H1 (cell line): ENCODE data around the gene KLK8. TPM values are rescaled to one million over a fixed set of nuclear protein-coding genes. Genes with fewer than 3 reads are reported as not detected.

ENCODE experiments used
- CTCF ChIA-PET: fragments of 300-600 bp; sonication (Branson Sonifier 250); formaldehyde crosslinking; loops from one replicate; lab custom pipeline; 2021; ENCODE audit not compliant: partially characterized antibody; lab: Charles Lee
- POLR2A ChIA-PET: fragments of 300-600 bp; sonication (Branson Sonifier 250); formaldehyde crosslinking; loops from one replicate; lab custom pipeline; 2021; ENCODE audit warnings: inconsistent platforms; ENCODE audit not compliant: partially characterized antibody; lab: Charles Lee
- DNase-seq, 2 experiments: peaks; one replicate each; pipeline versions ENCODE4 v3.0.0 to v3.0.0-alpha.2; 2010 to 2022; ENCODE audit warnings: low spot score in 2 of 2, low read depth in 1 of 2, mixed read lengths in 1 of 2
- FAIRE-seq: peaks from 2 replicates; lab custom pipeline; 2011; peaks lifted over from hg19 to GRCh38; lab: Jason Lieb, UNC
- H2AFZ ChIP-seq: 2 replicates; pipeline ENCODE4 v1.8.1; 2012; ENCODE audit warnings: low read length, inconsistent platforms
- H2AK5ac ChIP-seq: 2 replicates; pipeline ENCODE4 v1.6.1; 2013; ENCODE audit warnings: low read depth, low read length
- H2BK120ac ChIP-seq: replicated peaks from 2 replicates; pipeline ENCODE3; 2013; ENCODE audit warnings: low read depth, low read length, inconsistent platforms
- H2BK12ac ChIP-seq: 2 replicates; pipeline ENCODE4 v1.6.1; 2013; ENCODE audit warnings: low read depth, low read length
- H2BK15ac ChIP-seq: 2 replicates; pipeline ENCODE4 v1.6.1; 2013; ENCODE audit warnings: low read length
- H2BK20ac ChIP-seq: 2 replicates; pipeline ENCODE4 v1.6.1; 2013; ENCODE audit warnings: low read length
- H2BK5ac ChIP-seq: 2 replicates; pipeline ENCODE4 v1.6.1; 2013; ENCODE audit warnings: low read depth, low read length
- H3K14ac ChIP-seq: 2 replicates; pipeline ENCODE4 v1.6.1; 2013; ENCODE audit warnings: inconsistent platforms; ENCODE audit not compliant: insufficient read length
- H3K18ac ChIP-seq: 2 replicates; pipeline ENCODE4 v1.6.1; 2013; ENCODE audit warnings: low read length; ENCODE audit errors: extremely low read depth
- H3K23ac ChIP-seq: 2 replicates; pipeline ENCODE4 v1.6.1; 2013; ENCODE audit warnings: inconsistent platforms; ENCODE audit not compliant: insufficient read length
- H3K23me2 ChIP-seq: 2 replicates; pipeline ENCODE4 v1.6.1; 2013; ENCODE audit warnings: low read depth, low read length
- H3K27ac ChIP-seq: 2 replicates; pipeline ENCODE4 v1.6.1; 2011; ENCODE audit warnings: low read depth, low read length, inconsistent platforms
- H3K27me3 ChIP-seq, 4 experiments: replicated peaks in 1 of 4; 1 replicate in 1 of 4; 2 replicates in 3 of 4; pipeline versions ENCODE4 v1.6.1 to v1.8.1; 2011 to 2013; ENCODE audit warnings: low read length in 3 of 4, mild to moderate bottlenecking in 3 of 4, inconsistent platforms in 2 of 4, mixed read lengths in 2 of 4, moderate library complexity in 1 of 4; ENCODE audit not compliant: control insufficient read depth in 3 of 4, insufficient read depth in 3 of 4; ENCODE audit errors: extremely low read depth in 1 of 4
- H3K36me3 ChIP-seq, 4 experiments: 2 replicates each; pipeline versions ENCODE4 v1.6.1 to v1.8.1; 2011 to 2013; ENCODE audit warnings: mild to moderate bottlenecking in 4 of 4, low read length in 3 of 4, moderate library complexity in 2 of 4, control low read depth in 1 of 4, inconsistent platforms in 1 of 4; ENCODE audit not compliant: insufficient read depth in 4 of 4, control insufficient read depth in 2 of 4
- H3K4ac ChIP-seq: replicated peaks from 2 replicates; pipeline ENCODE3; 2013; ENCODE audit warnings: low read length, low read depth, mixed read lengths, inconsistent platforms; ENCODE audit not compliant: insufficient read length
- H3K4me1 ChIP-seq, 4 experiments: replicated peaks in 1 of 4; 1 replicate in 1 of 4; 2 replicates in 3 of 4; pipeline versions ENCODE4 v1.6.1 to v1.8.1; 2011 to 2013; ENCODE audit warnings: low read length in 3 of 4, inconsistent platforms in 2 of 4, mixed read lengths in 1 of 4; ENCODE audit not compliant: insufficient read depth in 4 of 4, control insufficient read depth in 3 of 4
- H3K4me2 ChIP-seq, 2 experiments: 2 replicates each; pipeline versions ENCODE4 v1.6.1 to v1.8.1; 2011 to 2013; ENCODE audit warnings: low read depth in 2 of 2, low read length in 2 of 2, control low read depth in 1 of 2, inconsistent platforms in 1 of 2, mild to moderate bottlenecking in 1 of 2; ENCODE audit not compliant: insufficient read depth in 1 of 2
- H3K4me3 ChIP-seq, 4 experiments: fragments of 200-600, 300-600 bp in 1 of 4; sonication (generic), shearing (Covaris generic), sonication (Bioruptor Twin) in 1 of 4; 2 replicates each; pipeline versions ENCODE4 v1.5.1 to v1.8.1; 2011 to 2016; ENCODE audit warnings: low read length in 4 of 4, low read depth in 3 of 4, control low read depth in 2 of 4, inconsistent platforms in 2 of 4, mild to moderate bottlenecking in 2 of 4, mixed read lengths in 1 of 4, moderate library complexity in 1 of 4; ENCODE audit not compliant: insufficient read depth in 2 of 4; ENCODE audit errors: extremely low read depth in 1 of 4
- H3K56ac ChIP-seq: replicated peaks from 2 replicates; pipeline ENCODE3; 2013; ENCODE audit warnings: low read depth, mild to moderate bottlenecking, mixed read lengths, low read length, inconsistent platforms; ENCODE audit not compliant: insufficient read length
- H3K79me1 ChIP-seq: 2 replicates; pipeline ENCODE4 v1.6.1; 2013; ENCODE audit warnings: low read depth, low read length, control low read depth
- H3K79me2 ChIP-seq, 2 experiments: 2 replicates each; pipeline versions ENCODE4 v1.6.1 to v1.8.1; 2012 to 2013; ENCODE audit warnings: low read length in 2 of 2, mild to moderate bottlenecking in 2 of 2, inconsistent platforms in 1 of 2; ENCODE audit not compliant: insufficient read depth in 2 of 2, control insufficient read depth in 1 of 2
- H3K9ac ChIP-seq, 4 experiments: replicated peaks in 1 of 4; 1 replicate in 1 of 4; 2 replicates in 3 of 4; pipeline versions ENCODE4 v1.6.1 to v1.8.1; 2011 to 2013; ENCODE audit warnings: low read depth in 3 of 4, low read length in 3 of 4, control low read depth in 2 of 4, mild to moderate bottlenecking in 2 of 4, moderate library complexity in 2 of 4, inconsistent platforms in 1 of 4; ENCODE audit errors: extremely low read depth in 1 of 4
- H3K9me3 ChIP-seq, 2 experiments: 2 replicates each; pipeline versions ENCODE4 v1.6.1 to v1.8.1; 2012 to 2013; ENCODE audit warnings: mild to moderate bottlenecking in 2 of 2, moderate library complexity in 2 of 2, control low read depth in 1 of 2, inconsistent platforms in 1 of 2, low read depth in 1 of 2, low read length in 1 of 2, mixed read lengths in 1 of 2; ENCODE audit not compliant: insufficient read depth in 2 of 2
- H4K20me1 ChIP-seq, 2 experiments: replicated peaks in 1 of 2; 2 replicates each; pipeline versions ENCODE3 to v1.8.1; 2011 to 2013; ENCODE audit warnings: inconsistent platforms in 2 of 2, low read length in 2 of 2, mild to moderate bottlenecking in 1 of 2; ENCODE audit not compliant: insufficient read depth in 2 of 2, control insufficient read depth in 1 of 2
- H4K5ac ChIP-seq: 2 replicates; pipeline ENCODE4 v1.6.1; 2013; ENCODE audit warnings: low read length, low read depth, mixed read lengths, inconsistent platforms; ENCODE audit not compliant: insufficient read length
- H4K8ac ChIP-seq: 2 replicates; pipeline ENCODE4 v1.8.0; 2013; ENCODE audit warnings: mild to moderate bottlenecking, moderate library complexity, low read length, inconsistent platforms; ENCODE audit not compliant: insufficient read depth; ENCODE audit errors: extremely low read depth
- H4K91ac ChIP-seq: replicated peaks from 2 replicates; pipeline ENCODE3; 2013; ENCODE audit warnings: low read length, mixed read lengths, inconsistent platforms; ENCODE audit not compliant: insufficient read length
- CBX8 ChIP-seq: fragments of 300-800, 300-1000 bp; sonication (generic); IDR thresholded peaks from 2 replicates; pipeline ENCODE4 v1.7.1; 2016; ENCODE audit warnings: low read depth, low read length, borderline replicate concordance
- CEBPB ChIP-seq: IDR thresholded peaks from 2 replicates; pipeline ENCODE4 v1.6.1; 2012; ENCODE audit warnings: low read depth, low read length
- CHD2 ChIP-seq: IDR thresholded peaks from 2 replicates; pipeline ENCODE4 v1.6.1; 2012; ENCODE audit warnings: low read length, improper control_type of control experiment
- EZH2 ChIP-seq: fragments of 200-600 bp; sonication (generic); IDR thresholded peaks from 2 replicates; pipeline ENCODE4 v1.7.1; 2012; ENCODE audit warnings: low read depth, mild to moderate bottlenecking, moderate library complexity, low read length, inconsistent platforms; ENCODE audit not compliant: severe bottlenecking
- SRF ChIP-seq: IDR thresholded peaks from 2 replicates; pipeline ENCODE4 v1.6.1; 2011; ENCODE audit warnings: mild to moderate bottlenecking, low read depth, low read length, moderate library complexity
- TAF7 ChIP-seq: optimal IDR thresholded peaks from 2 replicates; pipeline ENCODE3; 2011; ENCODE audit warnings: low read depth, mild to moderate bottlenecking, inconsistent platforms, low read length, moderate library complexity, borderline replicate concordance
- YY1 ChIP-seq: IDR thresholded peaks from 2 replicates; pipeline ENCODE4 v1.6.1; 2011; ENCODE audit warnings: low read depth, mild to moderate bottlenecking, low read length
- WGBS, 2 experiments: shearing (Covaris generic) in 1 of 2; methylation state at CpG; one replicate each; pipeline versions ENCODE4 v1.1.6 to v1.1.7; 2013 to 2015; ENCODE audit warnings: low lambda C conversion rate in 2 of 2, mixed read lengths in 2 of 2, inconsistent platforms in 1 of 2, low coverage in 1 of 2, missing lambda C conversion rate in 1 of 2; ENCODE audit not compliant: insufficient replicate concordance in 2 of 2, insufficient coverage in 1 of 2, insufficient read length in 1 of 2; ENCODE audit errors: extremely low coverage in 1 of 2, missing lambda C conversion rate in 1 of 2; 5-methylcytosine and 5-hydroxymethylcytosine counted together
- polyA plus RNA-seq, 7 experiments: library from polyadenylated mRNA; depleted of rRNA in 3 of 7; stranded (reverse) in 5 of 7; unstranded in 2 of 7; fragments of >200 nt in 5 of 7; fragments of 200-250 nt in 2 of 7; gene quantifications; 1 replicate in 5 of 7; 2 replicates in 1 of 7; 4 replicates in 1 of 7; pipeline versions ENCODE4 v1.2.1 to v1.2.3, GENCODE V29; 2011 to 2013; ENCODE audit warnings: missing spikeins in 2 of 7, mixed read lengths in 2 of 7
- total RNA-seq: library from RNA; stranded (reverse); fragmentation: NEBNext Ultra II Directional; extraction: Animal tissue kit (Norgen Biotek cat#: 25700); gene quantifications from 2 replicates; pipeline ENCODE4 v1.2.1, GENCODE V29; 2021

Gene KLK8
- total and polyA plus RNA-seq, 2 of the 8 experiments (the other 6 are each of a cell fraction or from before 2014, with no cell fraction given) = 2.9 to 3.6 TPM

DNA sequence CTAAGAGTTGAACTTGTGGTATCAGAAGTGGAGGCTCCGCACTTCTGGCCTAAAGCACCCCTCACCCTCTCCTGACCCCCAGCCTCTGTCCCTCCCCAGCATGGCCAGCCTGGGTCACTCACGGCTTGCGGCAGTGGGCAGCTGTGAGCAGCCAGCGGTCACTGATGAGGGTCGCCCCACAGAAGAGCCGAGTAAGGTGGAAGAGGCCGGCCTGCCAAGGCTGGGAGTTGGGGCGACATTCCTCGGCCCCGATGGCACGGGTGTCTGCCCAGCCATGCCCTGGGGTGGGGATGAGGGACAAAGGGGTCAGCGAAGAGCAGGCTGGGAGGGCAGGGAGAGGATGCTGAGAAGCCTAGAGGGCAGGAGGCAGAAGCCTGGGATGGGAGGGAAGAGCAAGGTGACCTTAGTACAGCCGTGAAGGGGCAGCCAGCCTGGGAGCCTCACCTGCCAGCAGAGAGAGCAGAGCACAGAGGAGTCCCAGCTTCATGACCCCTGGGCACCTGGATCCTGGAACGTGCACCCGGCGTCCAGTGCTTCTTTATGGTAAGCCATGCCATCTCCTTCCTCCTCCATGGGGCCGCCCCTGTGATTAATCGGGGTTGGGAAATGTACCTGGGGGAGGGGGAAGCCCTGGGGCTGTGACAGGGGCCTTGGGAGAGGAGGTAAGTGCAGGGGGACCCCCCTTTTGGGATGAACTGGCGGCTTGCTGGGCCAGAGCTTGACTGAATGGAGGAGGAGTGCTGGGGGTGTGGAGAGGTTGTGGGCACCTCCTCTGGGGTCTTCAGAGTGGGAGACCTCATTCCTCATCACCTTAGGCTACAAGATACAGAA is 7.9 kb upstream of the KLK8 start:
- ChIA-PET POLR2A (no interaction called here), CTCF (no interaction called here)
- no peaks in the 10 kb centered on the region for H3K23me2 ChIP-seq
- no peaks in the 10 kb centered on the region for H3K79me2 ChIP-seq
- no peaks in the 10 kb centered on the region for H3K9me3 ChIP-seq
- no peak for DNase-seq
- H3K27me3 ChIP-seq = no peaks in the 10 kb centered on the region
- H3K18ac ChIP-seq = no peak overlapping the region; the same call in 1 of the 2 replicates
- H3K4ac ChIP-seq = no peak overlapping the region
- no peak overlapping the region for H4K5ac ChIP-seq
- no peak overlapping the region for H2AFZ ChIP-seq
- no peak overlapping the region for H3K27ac ChIP-seq
- no peaks in the 10 kb centered on the region for H3K36me3 ChIP-seq
- H2BK120ac ChIP-seq = no peak overlapping the region
- H3K4me1 ChIP-seq = no peaks in the 10 kb centered on the region
- H4K8ac ChIP-seq = no peak overlapping the region
- H3K4me3 ChIP-seq = no peak overlapping the region
- no peak overlapping the region for H3K56ac ChIP-seq
- H2BK20ac ChIP-seq = no peak overlapping the region
- no peak overlapping the region; a peak in 1 of 7 replicates for H3K9ac ChIP-seq
- H2BK12ac ChIP-seq = no peak overlapping the region
- no peak overlapping the region for H2BK5ac ChIP-seq
- TF ChIP-seq CHD2 = no peak
- TF ChIP-seq EZH2 = no peak
- TF ChIP-seq SRF = no peak
- TF ChIP-seq YY1 = no peak
- no peak for TF ChIP-seq TAF7
- TF ChIP-seq CBX8 = no peak
- TF ChIP-seq CEBPB = no peak
- H2BK15ac ChIP-seq = no peak overlapping the region
- WGBS, 2 experiments = 86% methylated on average over 17 of the region's 19 CpGs; no CpG with 5 or more reads in 1 of the 2 experiments
- no peak for FAIRE-seq
- H4K91ac ChIP-seq = peak overlapping the region; percentile 54
- H3K79me1 ChIP-seq = no peaks in the 10 kb centered on the region
- H3K23ac ChIP-seq = no peak overlapping the region
- H4K20me1 ChIP-seq = no peaks in the 10 kb centered on the region
- H2AK5ac ChIP-seq = no peak overlapping the region
- H3K14ac ChIP-seq = no peak overlapping the region
- H3K4me2 ChIP-seq = no peak overlapping the region
